AG04450 (cell line): ENCODE measurements around the gene SMARCAD1. TPM values are rescaled to one million over a fixed set of nuclear protein-coding genes. Genes with fewer than 3 reads are reported as not detected.

Experiments used
- CTCF ChIA-PET: fragments of 300-600, 350-600 bp; formaldehyde crosslinking; extraction: SDS; loops from one replicate; lab custom pipeline; 2022; ENCODE audit warnings: antibody characterized with exemption, inconsistent platforms; lab: Charles Lee
- POLR2A ChIA-PET: fragments of 350-600 bp; formaldehyde crosslinking; extraction: SDS; loops from one replicate; lab custom pipeline; 2021; ENCODE audit warnings: antibody characterized with exemption, inconsistent platforms; lab: Yijun Ruan, JAX
- DNase-seq: peaks from one replicate; pipeline ENCODE4 v3.0.0-alpha.2; 2011; ENCODE audit warnings: low read depth, low spot score
- H3K27ac ChIP-seq: one replicate; pipeline ENCODE4 v1.5.1; 2012; ENCODE audit warnings: low read depth, low read length, control low read depth
- H3K27me3 ChIP-seq: one replicate; pipeline ENCODE4 v1.6.0; 2012; ENCODE audit warnings: low read length; ENCODE audit not compliant: control insufficient read depth, insufficient read depth
- H3K4me3 ChIP-seq: 2 replicates; pipeline ENCODE4 v1.5.1; 2011; ENCODE audit warnings: mild to moderate bottlenecking, low read depth, low read length, control low read depth
- H3K9me3 ChIP-seq: 2 replicates; pipeline ENCODE4 v1.5.1; 2012; ENCODE audit warnings: low read length; ENCODE audit not compliant: control insufficient read depth, insufficient read depth
- polyA plus RNA-seq: library from polyadenylated mRNA; depleted of rRNA; stranded (reverse); fragments of >200 nt; gene quantifications from 2 replicates; pipeline ENCODE4 v1.2.3, GENCODE V29; 2011
- TF ChIP-seq, protein P1 (sequence below): IDR thresholded peaks from 2 replicates; pipeline ENCODE4 v1.5.1; 2011; ENCODE audit warnings: low read depth, low read length, control low read depth, inconsistent platforms

The SMARCAD1 gene
- polyA plus RNA-seq, 1 experiment = 39.6 TPM

- ChIA-PET CTCF (no interaction called here), POLR2A (no interaction called here)
- no peaks in the 10 kb centered on the region for H3K9me3 ChIP-seq
- TF ChIP-seq, protein P1, sequence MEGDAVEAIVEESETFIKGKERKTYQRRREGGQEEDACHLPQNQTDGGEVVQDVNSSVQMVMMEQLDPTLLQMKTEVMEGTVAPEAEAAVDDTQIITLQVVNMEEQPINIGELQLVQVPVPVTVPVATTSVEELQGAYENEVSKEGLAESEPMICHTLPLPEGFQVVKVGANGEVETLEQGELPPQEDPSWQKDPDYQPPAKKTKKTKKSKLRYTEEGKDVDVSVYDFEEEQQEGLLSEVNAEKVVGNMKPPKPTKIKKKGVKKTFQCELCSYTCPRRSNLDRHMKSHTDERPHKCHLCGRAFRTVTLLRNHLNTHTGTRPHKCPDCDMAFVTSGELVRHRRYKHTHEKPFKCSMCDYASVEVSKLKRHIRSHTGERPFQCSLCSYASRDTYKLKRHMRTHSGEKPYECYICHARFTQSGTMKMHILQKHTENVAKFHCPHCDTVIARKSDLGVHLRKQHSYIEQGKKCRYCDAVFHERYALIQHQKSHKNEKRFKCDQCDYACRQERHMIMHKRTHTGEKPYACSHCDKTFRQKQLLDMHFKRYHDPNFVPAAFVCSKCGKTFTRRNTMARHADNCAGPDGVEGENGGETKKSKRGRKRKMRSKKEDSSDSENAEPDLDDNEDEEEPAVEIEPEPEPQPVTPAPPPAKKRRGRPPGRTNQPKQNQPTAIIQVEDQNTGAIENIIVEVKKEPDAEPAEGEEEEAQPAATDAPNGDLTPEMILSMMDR = no peak
- H3K4me3 ChIP-seq = no peak overlapping the region
- H3K27ac ChIP-seq = no peak overlapping the region
- no peaks in the 10 kb centered on the region for H3K27me3 ChIP-seq
- DNase-seq = no peak
Measured at GRCh38 chr4:94237271-94237670, 29.6 kb downstream of the SMARCAD1 start.

- Histone ChIP-seq H3K9me3 (no peaks in the 10 kb centered on the region), H3K27me3 (no peaks in the 10 kb centered on the region), H3K4me3 (no peak overlapping the region), H3K27ac (no peak overlapping the region)
- DNase-seq = no peak
- POLR2A ChIA-PET = interaction anchor here (1.2 kb wide), 1 partner anchor 31 kb away, joined by 3 read pairs; the partner anchor contains the start of gene SMARCAD1
- CTCF ChIA-PET = interaction anchor here (0.6 kb wide), 1 partner anchor 705 kb away, joined by 5 read pairs; no protein-coding TSS in a partner anchor
- TF ChIP-seq, protein P1 = no peak
Measured at GRCh38 chr4:94238160-94238559, 30.5 kb downstream of the SMARCAD1 start.

- CTCF ChIA-PET = no interaction called here
- TF ChIP-seq, protein P1 = no peak
Measured at GRCh38 chr4:94240384-94240783, 32.7 kb downstream of the SMARCAD1 start.

GRCh38 chr4:94244087-94244828 is 36.6 kb downstream of the SMARCAD1 start:
- ChIA-PET POLR2A (no interaction called here), CTCF (interaction anchor here (0.8 kb wide), 1 partner anchor 9 kb away, joined by 3 read pairs; no protein-coding TSS in a partner anchor)
- Histone ChIP-seq H3K9me3 (no peaks in the 10 kb centered on the region), H3K4me3 (no peak overlapping the region), H3K27ac (no peak overlapping the region), H3K27me3 (no peaks in the 10 kb centered on the region)
- DNase-seq = no peak
- TF ChIP-seq, protein P1 = no peak

More at GRCh38 chr4:94240384-94240783, 32.7 kb downstream of the SMARCAD1 start:
- POLR2A ChIA-PET = no interaction called here
- Histone ChIP-seq H3K4me3 (no peak overlapping the region), H3K9me3 (no peaks in the 10 kb centered on the region), H3K27ac (no peak overlapping the region), H3K27me3 (no peaks in the 10 kb centered on the region)
- DNase-seq = no peak

- POLR2A ChIA-PET = no interaction called here
- H3K27ac ChIP-seq = no peak overlapping the region
- no peaks in the 10 kb centered on the region for H3K27me3 ChIP-seq
- no peak overlapping the region for H3K4me3 ChIP-seq
- TF ChIP-seq, protein P1 = no peak
- DNase-seq = no peak
- CTCF ChIA-PET = interaction anchor here (0.8 kb wide), 1 partner anchor 10 kb away, joined by 3 read pairs; no protein-coding TSS in a partner anchor
- H3K9me3 ChIP-seq = no peaks in the 10 kb centered on the region
Measured at GRCh38 chr4:94244829-94245185, 37.1 kb downstream of the SMARCAD1 start.
